PFSK-1 (cell line): ENCODE measurements around the gene RAMAC.

Source experiments
- POLR2AphosphoS5 ChIP-seq: IDR thresholded peaks from 2 replicates; pipeline ENCODE4 v1.6.1; 2012; ENCODE audit warnings: low read depth, mild to moderate bottlenecking, control low read depth, low read length, moderate library complexity
- REST ChIP-seq, 2 experiments: IDR thresholded peaks; 2 replicates each; pipeline versions ENCODE4 v1.6.1 to v1.8.0; 2011 to 2012; ENCODE audit warnings: low read depth in 2 of 2, low read length in 2 of 2, control low read depth in 1 of 2, inconsistent platforms in 1 of 2, mild to moderate bottlenecking in 1 of 2, moderate library complexity in 1 of 2; ENCODE audit not compliant: insufficient read depth in 1 of 2
- SIN3A ChIP-seq: IDR thresholded peaks from 2 replicates; pipeline ENCODE4 v1.6.1; 2012; ENCODE audit warnings: mild to moderate bottlenecking, low read length, moderate library complexity, borderline replicate concordance; ENCODE audit not compliant: insufficient read depth
- TAF1 ChIP-seq: IDR thresholded peaks from 2 replicates; pipeline ENCODE4 v1.6.1; 2012; ENCODE audit warnings: low read length, control low read depth, borderline replicate concordance; ENCODE audit not compliant: insufficient read depth

GRCh38 chr15:82995938-82996337 is 9.9 kb downstream of the RAMAC start:
- no peak for TF ChIP-seq REST (IDR thresholded peaks at IDR 0.05; ENCODE audit: insufficient read depth in 1 of 2, low read depth in 2 of 2, low read length in 2 of 2)
- no peak for TF ChIP-seq TAF1
- TF ChIP-seq POLR2AphosphoS5: no peak
- TF ChIP-seq SIN3A: no peak
